GM12892 (cell line): Measurements from ENCODE around the gene FILIP1.

Source experiments
- POLR2A ChIP-seq: IDR thresholded peaks from 2 replicates; pipeline ENCODE4 v1.6.1; 2011; ENCODE audit warnings: low read depth, low read length, control low read depth
- POLR2AphosphoS5 ChIP-seq: IDR thresholded peaks from 2 replicates; pipeline ENCODE4 v1.6.1; 2011; ENCODE audit warnings: low read depth, low read length, control low read depth
- TAF1 ChIP-seq: IDR thresholded peaks from 2 replicates; pipeline ENCODE4 v1.6.1; 2011; ENCODE audit warnings: low read depth, mild to moderate bottlenecking, control low read depth, low read length, borderline replicate concordance

DNA sequence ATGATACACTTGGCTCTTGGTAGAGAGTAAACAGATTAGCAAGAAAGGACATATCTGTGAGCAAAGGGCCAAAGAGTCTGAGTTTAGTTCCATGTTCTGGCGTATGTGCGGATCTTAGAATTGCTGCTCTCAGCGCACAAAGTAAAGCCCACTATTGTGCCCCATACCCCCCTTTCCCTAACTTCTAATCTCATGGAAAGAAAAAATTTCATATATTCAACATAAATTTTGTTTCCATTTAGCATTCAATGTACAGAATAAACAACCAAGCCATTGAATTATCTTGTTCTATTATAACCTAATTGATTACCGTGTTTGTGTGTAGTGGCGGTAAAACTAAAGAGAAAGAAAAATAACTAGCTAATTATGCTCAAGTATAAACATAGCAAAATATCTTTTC, 30.5 kb downstream of the FILIP1 start:
- TF ChIP-seq POLR2AphosphoS5, result no peak
- no peak for TF ChIP-seq POLR2A
- no peak for TF ChIP-seq TAF1
